ENCODE results near the gene GET3.
"Not testable (repeated sequence)": the region's sequence is repeated elsewhere in the genome, so short reads cannot be mapped to it uniquely, and the experiment has no call there.

GET3 gene

GRCh38 chr19:12790628-12791344, 53.5 kb downstream of the GET3 start:
- in situ Hi-C loops (cut with HindIII; ENCODE audit: low sequenced_read_pairs), result no loop called here

- in situ Hi-C loops (cut with HindIII; ENCODE audit: low sequenced_read_pairs), result no loop called here
Measured at GRCh38 chr19:12791345-12792050, 54.2 kb downstream of the GET3 start, which contains the start of gene JUNB. Gene JUNB, plus strand, starts transcription at chr19:12791486. Its CDS starts 286 bp downstream, at chr19:12791772.

GRCh38 chr19:12792051-12792852, 55.0 kb downstream of the GET3 start:
- in situ Hi-C loops (cut with HindIII; ENCODE audit: low sequenced_read_pairs), result no loop called here

- in situ Hi-C loops (cut with HindIII; ENCODE audit: low sequenced_read_pairs), result no loop called here
Measured at GRCh38 chr19:12792853-12793289, 55.6 kb downstream of the GET3 start.

DNA sequence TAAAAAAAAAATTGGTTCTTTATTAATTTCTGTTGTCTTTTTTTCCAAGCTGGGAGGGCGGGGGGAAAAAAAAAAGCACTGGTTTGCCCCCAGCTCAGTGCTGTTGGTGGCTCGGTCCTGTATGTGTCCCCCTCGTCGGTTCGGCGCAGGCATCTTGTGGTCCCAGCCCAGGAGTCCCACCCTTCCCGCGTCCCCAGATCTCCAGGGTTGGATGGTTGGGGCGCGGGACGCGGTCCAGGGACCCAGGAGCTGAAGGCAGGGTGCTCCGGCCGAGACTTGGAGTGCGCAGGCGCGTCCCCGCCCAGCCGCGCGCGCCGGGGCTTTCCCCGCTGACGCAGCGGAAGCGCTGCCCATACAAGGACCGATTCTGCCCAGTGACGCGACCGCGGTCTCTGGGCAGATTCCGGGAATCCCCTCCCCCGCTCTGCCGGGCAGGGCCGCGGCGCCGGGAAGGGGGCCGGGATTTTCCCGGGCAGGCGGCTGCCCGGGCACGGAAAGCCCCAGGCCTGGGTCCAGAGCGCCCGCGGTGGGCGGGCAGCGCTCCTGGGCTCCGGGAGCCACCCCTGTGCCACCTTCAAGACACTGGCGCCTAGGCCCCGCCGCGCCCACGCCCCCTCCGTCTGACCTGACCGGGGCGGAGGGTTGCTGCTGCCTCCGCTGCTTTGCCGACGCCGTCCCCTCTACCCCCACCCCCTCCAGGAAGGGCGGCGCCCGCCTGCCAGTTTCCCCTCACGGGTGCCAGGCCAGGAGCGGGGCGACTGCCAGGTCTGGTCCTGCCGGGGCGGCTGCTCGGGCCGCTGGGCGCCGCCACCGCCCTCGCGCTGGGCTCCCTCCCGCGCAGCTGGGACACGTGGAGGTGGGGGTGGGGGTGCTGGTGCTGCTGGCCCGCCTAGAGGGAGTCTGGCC, 56.2 kb downstream of the GET3 start:
- in situ Hi-C loops (cut with HindIII; ENCODE audit: low sequenced_read_pairs), result no loop called here

- in situ Hi-C loops (cut with HindIII; ENCODE audit: low sequenced_read_pairs), result no loop called here
Measured at GRCh38 chr19:12794196-12794941, 57.1 kb downstream of the GET3 start.

DNA sequence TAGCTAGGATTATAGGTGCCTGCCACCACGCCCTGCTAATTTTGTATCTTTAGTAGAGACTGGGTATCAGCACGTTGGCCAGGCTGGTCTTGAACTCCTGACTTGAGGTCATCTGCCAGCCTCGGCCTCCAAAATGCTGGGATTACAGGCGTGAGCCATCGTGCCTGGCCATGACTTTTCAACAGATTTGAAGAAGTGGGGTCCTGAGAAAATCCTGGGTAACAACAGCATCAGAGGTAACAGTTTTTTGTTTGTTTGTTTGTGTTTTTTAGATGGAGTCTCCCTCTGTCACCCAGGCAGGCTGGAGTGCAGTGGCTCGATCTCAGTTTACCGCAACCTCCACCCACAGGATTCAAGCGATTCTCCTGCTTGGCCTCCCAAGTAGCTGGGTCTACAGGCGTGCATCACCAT, 57.7 kb downstream of the GET3 start:
- in situ Hi-C loops (cut with HindIII; ENCODE audit: low sequenced_read_pairs), result no loop called here

DNA sequence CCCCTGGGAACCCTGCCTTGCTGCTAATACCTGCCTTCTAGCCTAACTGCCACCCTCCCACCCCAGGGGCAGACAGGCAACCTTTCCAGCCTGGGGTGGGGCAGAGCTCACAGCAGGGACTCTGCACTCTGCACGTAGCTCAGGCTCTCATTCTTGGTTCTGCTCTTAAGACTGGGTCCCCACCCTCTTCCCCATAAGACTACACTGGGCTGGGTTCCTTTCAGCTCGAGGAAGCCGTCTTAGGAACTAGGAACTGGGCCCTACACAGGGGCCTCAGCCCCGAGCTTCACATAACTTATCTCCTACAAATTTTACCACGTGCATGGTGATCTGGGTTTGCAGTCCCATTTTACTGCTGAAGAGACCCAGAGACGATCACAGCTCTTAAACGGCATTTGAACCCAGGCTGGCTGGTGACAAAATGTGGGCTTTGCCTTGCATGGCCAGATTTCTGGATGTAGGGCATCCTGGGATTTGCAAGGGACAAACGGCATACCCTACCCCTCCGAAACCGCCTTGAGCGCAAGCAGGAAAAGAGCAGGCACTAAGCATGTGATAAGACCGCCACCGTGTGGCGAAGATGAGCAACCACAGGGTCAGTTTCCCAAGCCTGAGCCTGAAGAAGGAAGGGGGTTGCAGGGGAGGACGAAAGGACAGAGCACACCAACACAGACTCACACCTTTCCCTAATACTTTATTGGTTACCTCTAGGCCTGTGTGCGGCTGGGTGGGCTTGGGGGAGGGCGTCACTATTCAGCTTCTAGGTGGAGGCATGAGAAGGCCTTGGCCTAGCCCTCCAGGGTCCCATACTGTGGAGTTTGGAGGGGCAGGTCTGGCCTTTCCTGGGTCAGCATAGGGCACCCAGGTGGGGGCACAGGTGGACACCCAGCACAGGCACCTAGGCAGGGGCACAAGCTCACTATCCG, 59.1 kb downstream of the GET3 start:
- in situ Hi-C loops (cut with HindIII; ENCODE audit: low sequenced_read_pairs), result no loop called here

GRCh38 chr19:12797141-12797587, 59.9 kb downstream of the GET3 start:
- in situ Hi-C loops (cut with HindIII; ENCODE audit: low sequenced_read_pairs), result no loop called here

GRCh38 chr19:12797607-12798006, 60.3 kb downstream of the GET3 start:
- in situ Hi-C loops (cut with HindIII; ENCODE audit: low sequenced_read_pairs), result not testable (repeated sequence)
